ENCODE measurements around the gene PIK3R3.
"Not testable (repeated sequence)": the region's sequence is repeated elsewhere in the genome, so short reads cannot be mapped to it uniquely, and the experiment has no call there.

Gene PIK3R3

DNA sequence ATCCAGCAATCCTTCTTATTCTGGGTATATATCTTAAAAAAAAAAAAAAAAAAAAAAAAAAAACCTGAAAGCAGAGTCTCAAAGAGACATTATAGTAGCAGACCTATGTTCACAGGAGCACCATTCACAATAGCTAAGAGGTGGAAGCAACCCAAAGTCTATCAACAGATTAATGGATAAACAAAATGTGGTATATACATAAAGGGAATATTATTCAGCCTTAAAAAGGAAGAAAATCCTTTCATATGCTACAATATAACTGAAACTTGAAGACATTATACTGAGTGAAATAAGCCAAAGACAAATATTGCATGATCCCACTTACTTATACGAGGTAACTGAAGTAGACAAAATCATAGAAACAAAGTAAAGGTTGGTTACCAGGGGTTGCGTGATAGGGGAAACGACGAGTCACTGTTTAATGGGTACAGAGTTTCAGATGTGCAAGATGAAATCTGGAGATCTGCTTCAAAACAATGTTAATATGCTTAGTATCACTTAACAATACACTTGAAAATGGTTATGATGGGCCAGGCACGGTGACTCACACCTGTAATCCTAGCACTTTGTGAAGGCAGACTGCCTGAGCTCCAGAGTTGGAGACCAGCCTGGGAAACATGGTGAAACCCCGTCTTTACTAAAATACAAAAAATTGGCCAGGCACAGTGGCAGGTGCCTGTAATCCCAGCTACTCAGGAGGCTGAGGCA is 29.5 kb downstream of the PIK3R3 start:
- no peak for DNase-seq

DNA sequence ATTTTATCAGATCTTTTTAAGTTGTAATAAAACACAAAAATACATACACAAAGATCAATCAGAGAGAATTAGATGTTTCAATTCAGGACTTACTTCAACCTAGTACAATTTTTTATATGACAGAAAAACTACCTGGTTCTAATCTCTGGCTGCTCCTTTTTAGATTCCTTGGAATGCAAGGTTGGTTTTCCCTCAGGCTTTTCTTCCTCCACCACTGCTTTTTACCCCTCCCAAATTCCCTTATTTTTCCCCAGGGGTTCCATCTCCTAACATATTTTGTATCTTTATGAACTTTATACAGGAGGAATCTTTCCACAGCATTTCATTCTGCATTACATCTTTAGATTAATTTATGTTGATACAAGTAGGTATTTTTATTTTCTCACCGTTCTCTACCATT is 33.2 kb downstream of the PIK3R3 start:
- no peak for DNase-seq

GRCh38 chr1:46098027-46098712 is 34.3 kb downstream of the PIK3R3 start:
- DNase-seq, result no peak

GRCh38 chr1:46097149-46097472 is 35.3 kb downstream of the PIK3R3 start:
- DNase-seq, result no peak

GRCh38 chr1:46096269-46097148 is 35.9 kb downstream of the PIK3R3 start:
- no peak for DNase-seq

DNA sequence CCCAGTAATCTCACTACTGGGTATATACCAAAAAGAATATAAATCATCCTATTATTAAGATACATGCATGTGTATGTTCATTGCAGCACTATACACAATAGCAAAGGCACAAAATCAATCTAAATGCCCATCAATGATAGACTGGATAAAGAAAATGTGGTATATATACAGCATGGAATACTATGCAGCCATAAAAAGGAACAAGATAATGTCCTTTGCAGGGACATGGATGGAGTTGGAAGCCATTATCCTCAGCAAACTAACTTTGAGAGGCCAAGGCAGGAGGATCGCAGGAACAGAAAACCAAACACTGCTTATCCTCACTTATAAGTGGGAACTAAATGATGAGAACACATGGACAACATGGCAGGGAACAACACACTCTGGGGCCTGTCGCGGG is 37.3 kb downstream of the PIK3R3 start:
- DNase-seq, result not testable (repeated sequence)

DNA sequence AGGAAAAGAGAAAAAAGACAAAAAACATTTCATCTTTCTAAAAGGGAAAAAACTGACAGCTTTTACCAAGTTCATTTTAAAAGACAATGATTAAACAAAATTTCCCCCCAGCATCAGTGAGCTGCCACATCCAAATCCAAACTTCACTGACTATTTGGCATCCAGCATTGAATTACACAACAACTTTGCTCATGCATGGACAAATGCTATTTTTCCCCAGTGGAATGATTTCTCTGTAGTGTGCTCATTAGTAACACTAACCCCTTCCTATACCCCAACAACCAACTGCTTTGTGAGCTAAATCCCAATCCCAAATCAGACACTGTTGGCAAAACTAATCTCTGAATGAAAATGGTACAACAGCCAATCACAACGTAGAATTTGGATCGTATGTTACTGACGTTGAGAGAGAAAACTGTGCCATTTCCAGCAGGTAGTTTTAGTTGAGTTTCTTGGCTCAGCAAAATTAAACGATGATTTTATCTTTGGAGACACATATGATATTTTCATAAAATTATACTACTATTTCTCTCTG is 37.9 kb downstream of the PIK3R3 start:
- DNase-seq, result no peak

GRCh38 chr1:46093832-46094231 is 38.6 kb downstream of the PIK3R3 start:
- not testable (repeated sequence) for DNase-seq

DNA sequence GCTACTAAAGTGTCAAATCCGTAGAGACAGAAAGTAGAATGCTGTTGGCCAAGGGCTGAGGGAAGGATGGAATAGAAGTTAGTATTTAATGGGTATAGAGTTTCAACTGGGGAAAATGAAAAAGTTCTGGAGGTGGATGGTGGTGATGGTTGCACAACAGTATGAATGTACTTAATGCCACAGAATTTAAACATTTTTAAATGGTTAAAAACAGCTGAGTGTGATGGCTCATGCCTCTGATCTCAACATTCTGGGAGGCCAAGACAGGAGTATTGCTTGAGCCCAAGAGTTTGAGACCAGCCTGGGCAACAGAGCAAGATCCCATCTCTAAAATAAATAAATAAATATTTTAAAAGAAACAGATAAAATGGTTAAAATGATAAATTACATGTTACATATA is 44.5 kb downstream of the PIK3R3 start:
- DNase-seq, result no peak

- DNase-seq, result no peak
Observed at GRCh38 chr1:46086576-46086975, 45.9 kb downstream of the PIK3R3 start.

GRCh38 chr1:46084553-46085451 is 47.6 kb downstream of the PIK3R3 start:
- DNase-seq, result no peak

- DNase-seq, result no peak
Observed at GRCh38 chr1:46083579-46083978, 48.9 kb downstream of the PIK3R3 start.

- DNase-seq, result no peak
Observed at GRCh38 chr1:46081619-46082018, 50.8 kb downstream of the PIK3R3 start.

DNA sequence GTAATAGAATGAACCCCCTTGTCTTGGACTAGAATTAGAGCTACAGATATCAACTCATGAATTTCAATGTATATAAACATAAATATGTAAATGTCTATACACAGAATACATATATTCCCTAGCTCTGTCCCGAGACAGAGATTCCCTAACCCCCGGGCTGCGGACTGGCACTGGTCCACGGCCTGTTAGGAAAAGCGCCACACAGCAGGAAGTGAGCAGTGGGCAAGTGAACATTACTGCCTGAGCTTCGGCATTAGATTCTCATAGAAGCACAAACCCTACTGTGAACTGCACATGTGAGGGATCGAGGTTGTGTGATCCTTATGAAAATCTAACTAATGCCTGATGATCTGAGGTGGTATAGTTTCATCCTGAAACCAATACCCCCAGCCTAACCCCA is 51.2 kb downstream of the PIK3R3 start:
- DNase-seq, result peak in 1 of 14 donors; percentile 8

- no peak for DNase-seq
Observed at GRCh38 chr1:46080257-46080656, 52.2 kb downstream of the PIK3R3 start.

DNA sequence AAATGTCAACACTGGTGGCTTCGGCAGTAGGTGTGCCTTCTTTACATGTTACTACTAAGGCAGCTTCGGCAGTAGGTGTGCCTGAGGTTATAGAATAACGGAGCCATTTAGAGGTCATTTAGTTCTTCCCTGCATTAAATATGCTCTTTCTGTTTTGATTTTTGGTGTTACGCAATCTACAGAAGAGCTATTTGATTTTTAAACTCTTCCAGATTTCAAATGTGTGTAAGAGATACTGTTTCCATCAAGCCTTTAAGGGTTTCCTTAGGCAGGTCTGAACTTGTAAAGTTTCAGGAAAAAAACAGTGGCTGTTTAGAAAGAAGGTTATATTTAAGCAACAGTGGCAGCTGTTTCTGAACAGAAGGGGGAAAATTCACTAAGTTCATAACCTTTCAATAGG is 54.8 kb downstream of the PIK3R3 start:
- DNase-seq, result no peak

- DNase-seq, result no peak
Observed at GRCh38 chr1:46076343-46076742, 56.1 kb downstream of the PIK3R3 start.

- no peak for DNase-seq
Observed at GRCh38 chr1:46072975-46073374, 59.5 kb downstream of the PIK3R3 start.

DNA sequence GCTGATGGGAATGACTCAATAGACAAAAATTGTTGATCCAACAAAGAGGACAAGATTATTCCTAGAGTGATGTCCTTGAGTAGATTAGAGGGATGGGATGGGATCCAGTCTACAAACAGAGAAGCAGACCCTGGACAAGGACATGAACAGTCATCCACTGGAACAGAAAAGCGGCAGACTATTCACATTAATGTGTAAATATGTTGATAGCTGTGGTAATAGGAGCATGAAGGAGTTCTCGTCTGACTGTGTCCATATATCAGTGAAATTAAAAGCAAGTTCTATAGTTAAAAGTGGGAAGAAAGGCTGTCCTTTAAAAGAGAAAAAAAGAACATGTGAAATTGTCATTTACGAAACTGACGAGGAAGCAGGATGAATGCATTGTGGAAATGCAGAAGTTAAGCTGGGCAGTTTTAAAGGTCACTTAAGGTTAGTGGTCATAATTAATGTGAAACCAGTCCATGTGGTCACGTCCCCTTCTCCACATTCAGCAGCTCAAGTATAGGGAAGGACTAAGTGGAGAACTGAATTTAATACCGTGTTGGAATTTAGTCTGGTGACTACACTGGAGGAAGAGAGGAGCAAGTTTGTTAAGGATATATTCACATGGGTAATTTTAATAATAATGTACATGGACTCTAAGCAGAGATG is 62.1 kb downstream of the PIK3R3 start:
- no peak for DNase-seq

DNA sequence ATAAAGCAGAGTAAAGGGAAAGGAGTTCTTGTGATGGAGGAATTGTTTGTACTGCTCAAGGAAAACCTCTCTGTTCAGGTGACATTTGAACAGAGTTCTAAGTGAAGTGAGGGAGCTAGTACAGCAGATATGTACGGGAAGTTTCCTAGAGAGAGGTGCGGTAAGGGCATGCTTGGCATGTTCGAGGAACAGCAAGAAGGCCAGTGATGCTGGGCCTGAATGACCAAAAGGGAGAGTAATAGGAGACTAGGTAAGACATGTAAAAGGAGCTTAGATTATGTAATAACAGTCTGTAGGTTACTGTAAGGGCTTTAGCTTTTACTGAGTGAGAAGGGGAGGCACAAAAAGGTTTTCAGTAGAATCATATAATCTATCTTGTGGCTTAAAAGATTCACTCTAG is 63.9 kb downstream of the PIK3R3 start:
- no peak for DNase-seq

GRCh38 chr1:46067652-46068051 is 64.8 kb downstream of the PIK3R3 start:
- DNase-seq, result no peak

DNA sequence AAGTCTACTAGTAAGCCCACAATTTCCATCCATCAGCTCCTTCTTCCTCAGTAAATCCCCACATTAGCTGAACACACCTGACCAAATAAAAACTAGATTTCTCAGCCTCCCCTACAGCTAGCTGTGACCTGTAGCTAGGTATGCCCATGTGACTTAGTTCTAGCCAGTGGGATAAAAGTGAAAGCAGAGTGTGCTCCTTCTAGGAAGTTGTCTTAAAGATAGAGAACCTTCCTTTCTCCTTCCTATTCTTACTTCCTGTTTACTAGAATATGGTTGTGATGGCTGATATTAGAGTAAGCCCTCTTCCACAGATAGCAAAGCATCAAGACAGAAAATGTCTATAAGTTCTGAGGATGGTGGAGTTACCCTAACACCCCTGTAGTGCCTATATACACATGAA is 67.0 kb downstream of the PIK3R3 start:
- DNase-seq, result no peak

Measured in C1 segment of cervical spinal cord (tissue), 14 donors.